Smooth muscle cell (in vitro differentiated cells): ENCODE results near the gene PAPPA. TPM values are rescaled to one million over a fixed set of nuclear protein-coding genes. Genes with fewer than 3 reads are reported as not detected.

Experiments used
- DNase-seq: peaks from one replicate; lab custom pipeline; 2025; ENCODE audit not compliant: unreplicated experiment; lab: John Stamatoyannopoulos, UW
- H2AFZ ChIP-seq: fragments of 200-600 bp; sonication (generic); 2 replicates; pipeline ENCODE4 v1.6.0; 2016; ENCODE audit warnings: antibody characterized with exemption, low read depth, mild to moderate bottlenecking
- H3F3A ChIP-seq: fragments of 200-600 bp; sonication (generic); 2 replicates; pipeline ENCODE4 v1.6.0; 2017; ENCODE audit warnings: antibody characterized with exemption, low read depth
- H3K27ac ChIP-seq: fragments of 200-600 bp; sonication (generic); 2 replicates; pipeline ENCODE4 v1.5.1; 2016; ENCODE audit warnings: low read depth, mild to moderate bottlenecking
- H3K27me3 ChIP-seq: fragments of 200-600 bp; sonication (generic); 2 replicates; pipeline ENCODE4 v1.6.1; 2016; ENCODE audit warnings: low read depth, mild to moderate bottlenecking
- H3K36me3 ChIP-seq: fragments of 200-600 bp; sonication (generic); 2 replicates; pipeline ENCODE4 v1.5.1; 2016; ENCODE audit warnings: low read depth
- H3K4me1 ChIP-seq: fragments of 200-600 bp; sonication (generic); 2 replicates; pipeline ENCODE4 v1.5.1; 2016; ENCODE audit warnings: low read depth
- H3K4me2 ChIP-seq: fragments of 200-600 bp; sonication (generic); 2 replicates; pipeline ENCODE4 v1.6.0; 2016; ENCODE audit warnings: mild to moderate bottlenecking
- H3K4me3 ChIP-seq: fragments of 200-600 bp; sonication (generic); 2 replicates; pipeline ENCODE4 v1.5.1; 2016; ENCODE audit warnings: mild to moderate bottlenecking
- H3K79me2 ChIP-seq: fragments of 200-600 bp; sonication (generic); 2 replicates; pipeline ENCODE4 v1.6.0; 2016; ENCODE audit warnings: low read depth, mild to moderate bottlenecking
- H3K9ac ChIP-seq: fragments of 200-600 bp; sonication (generic); 2 replicates; pipeline ENCODE4 v1.6.0; 2016; ENCODE audit warnings: low read depth
- H3K9me3 ChIP-seq: fragments of 200-600 bp; sonication (generic); replicated peaks from 2 replicates; pipeline ENCODE4 v1.5.1; 2016; ENCODE audit warnings: low read depth
- H4K20me1 ChIP-seq: fragments of 200-600 bp; sonication (generic); 2 replicates; pipeline ENCODE4 v1.6.0; 2016; ENCODE audit warnings: low read depth
- CTCF ChIP-seq: fragments of 200-600 bp; sonication (generic); IDR thresholded peaks from 2 replicates; pipeline ENCODE4 v1.5.1; 2017; ENCODE audit warnings: borderline replicate concordance, mild to moderate bottlenecking, antibody characterized with exemption; ENCODE audit not compliant: insufficient read depth, poor library complexity, severe bottlenecking
- WGBS: methylation state at CpG from one replicate; pipeline ENCODE4 v1.1.7; 2016; ENCODE audit warnings: low lambda C conversion rate; 5-methylcytosine and 5-hydroxymethylcytosine counted together
- polyA plus RNA-seq: library from polyadenylated mRNA; unstranded; fragments of >200 nt; fragmentation: Nextera tagmentation; extraction: Ambion mirVana; gene quantifications from 2 replicates; pipeline ENCODE4 v1.2.1, GENCODE V29; 2016
- total RNA-seq: library from RNA; depleted of rRNA; stranded (reverse); fragments of >200 nt; gene quantifications from 2 replicates; pipeline ENCODE4 v1.2.3, GENCODE V29; 2014

The PAPPA gene
- total and polyA plus RNA-seq, 2 experiments from 2014 or later = 27.7 to 114 TPM

GRCh38 chr9:116204252-116204882 lies 50.8 kb downstream of the PAPPA start:
- Histone ChIP-seq H3F3A (no peaks in the 10 kb centered on the region), H2AFZ (no peak overlapping the region), H3K4me2 (no peak overlapping the region), H3K9ac (no peak overlapping the region), H3K36me3 (peaks cover 16% of the 10 kb centered on the region), H3K27me3 (no peaks in the 10 kb centered on the region), H3K79me2 (peaks cover 15% of the 10 kb centered on the region), H3K4me1 (no peaks in the 10 kb centered on the region), H3K27ac (no peak overlapping the region), H4K20me1 (peaks cover 43% of the 10 kb centered on the region), H3K4me3 (no peak overlapping the region), H3K9me3 (no peaks in the 10 kb centered on the region)
- 82% methylated on average over 5 of the region's 5 CpGs for WGBS
- TF ChIP-seq CTCF = no peak
- no peak for DNase-seq

DNA sequence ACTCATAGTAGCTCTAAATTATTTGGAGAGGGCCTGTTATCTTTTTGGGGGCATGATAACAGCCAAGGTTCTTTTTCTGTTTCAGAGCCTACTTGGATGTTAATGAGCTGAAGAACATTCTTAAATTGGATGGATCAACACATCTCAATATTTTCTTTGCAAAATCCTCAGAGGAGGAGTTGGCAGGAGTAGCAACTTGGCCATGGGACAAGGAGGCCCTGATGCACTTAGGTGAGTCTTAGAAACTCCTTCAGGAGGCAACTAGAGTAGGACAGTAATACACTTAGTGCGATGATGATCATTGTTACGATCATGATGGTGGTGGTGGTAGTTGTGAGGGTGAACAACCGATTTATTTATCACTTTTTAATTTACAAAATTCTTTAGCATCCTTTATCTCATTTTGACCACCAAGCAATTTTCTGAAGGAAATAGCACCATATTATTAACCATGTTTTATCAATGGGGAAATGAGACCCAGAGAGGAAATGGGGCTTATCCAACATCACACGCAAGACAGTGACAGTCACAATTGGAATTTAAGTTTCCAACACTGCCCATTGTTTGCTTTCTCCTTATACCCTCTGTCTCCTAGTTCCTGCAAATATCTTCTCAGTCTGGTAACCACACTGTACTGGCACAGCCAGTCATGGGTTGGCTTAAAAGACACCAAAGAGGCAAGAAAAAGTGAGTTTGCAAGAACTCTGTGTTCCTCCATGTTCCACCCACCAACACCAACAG lies 54.0 kb downstream of the PAPPA start:
- Histone ChIP-seq H2AFZ (no peak overlapping the region), H3K9me3 (no peaks in the 10 kb centered on the region), H3K27ac (peak overlapping the region; percentile 37), H3K36me3 (peaks cover 20% of the 10 kb centered on the region), H3F3A (no peaks in the 10 kb centered on the region), H3K4me3 (no peak overlapping the region), H3K79me2 (peaks cover 4% of the 10 kb centered on the region), H4K20me1 (peaks cover 39% of the 10 kb centered on the region), H3K4me2 (no peak overlapping the region), H3K27me3 (no peaks in the 10 kb centered on the region), H3K4me1 (no peaks in the 10 kb centered on the region), H3K9ac (no peak overlapping the region)
- TF ChIP-seq CTCF = no peak
- WGBS = 94% methylated on average over 4 of the region's 4 CpGs
- no peak for DNase-seq

DNA sequence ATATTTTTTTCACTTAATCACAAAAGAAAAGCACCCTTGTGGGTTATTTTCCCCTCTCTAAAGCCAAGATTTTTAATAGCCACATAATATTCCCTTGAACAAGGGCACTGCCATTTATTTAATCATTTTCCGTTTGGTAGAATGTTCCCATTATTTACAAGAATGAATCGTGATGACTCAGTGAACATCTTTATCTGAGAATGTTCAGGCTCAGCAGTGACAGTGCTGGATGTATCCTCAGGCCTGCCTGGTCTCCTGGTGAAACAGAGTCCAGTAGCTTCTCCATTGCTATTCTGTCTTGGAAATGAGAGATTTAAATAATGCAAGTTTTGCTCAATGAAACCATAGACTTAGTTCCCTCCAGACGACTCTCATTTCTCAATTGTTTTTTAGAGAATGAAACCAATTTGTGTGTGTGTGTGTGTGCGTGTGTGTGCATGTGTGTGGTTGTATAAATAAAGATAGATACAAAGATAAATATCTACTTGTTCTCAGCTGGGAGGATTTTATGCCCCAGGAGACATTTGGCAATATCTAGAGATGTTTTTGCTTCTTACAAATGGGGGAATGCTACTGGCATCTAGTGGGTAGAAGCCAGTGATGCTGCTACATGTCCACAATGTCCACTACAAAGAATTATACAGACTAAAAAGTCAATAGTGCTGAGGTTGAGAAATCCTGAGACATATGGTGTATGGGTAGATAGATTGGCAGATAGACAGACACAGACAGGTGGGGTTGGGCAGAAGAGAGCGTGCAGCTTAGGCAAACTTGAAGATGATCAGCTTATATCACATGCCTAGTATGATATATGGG lies 55.0 kb downstream of the PAPPA start:
- 63% methylated on average over 5 of the region's 5 CpGs for WGBS

More for the DNA sequence above, 55.0 kb downstream of the PAPPA start:
- no peaks in the 10 kb centered on the region for H3K9me3 ChIP-seq
- no peaks in the 10 kb centered on the region for H3K27me3 ChIP-seq
- H2AFZ ChIP-seq = no peak overlapping the region
- H3K79me2 ChIP-seq = peaks cover 4% of the 10 kb centered on the region
- H3K36me3 ChIP-seq = peaks cover 25% of the 10 kb centered on the region
- peaks cover 29% of the 10 kb centered on the region for H4K20me1 ChIP-seq
- TF ChIP-seq CTCF = no peak
- H3F3A ChIP-seq = no peaks in the 10 kb centered on the region
- no peak for DNase-seq
- H3K4me2 ChIP-seq = no peak overlapping the region
- no peak overlapping the region for H3K9ac ChIP-seq
- H3K4me3 ChIP-seq = no peak overlapping the region
- H3K27ac ChIP-seq = peak overlapping the region; percentile 37
- no peaks in the 10 kb centered on the region for H3K4me1 ChIP-seq
